ENCODE data around the gene KCNS1.
A peak's percentile ranks its signal among the peaks of the same experiment; 100 is the strongest.
"Not testable (repeated sequence)": the region's sequence is repeated elsewhere in the genome, so short reads cannot be mapped to it uniquely, and the experiment has no call there.

The KCNS1 gene

GRCh38 chr20:45100563-45101245 lies at the start of gene KCNS1:
Gene KCNS1, minus strand, starts transcription at chr20:45101127. Its CDS starts 1,891 bp downstream, at chr20:45099236.
- ChIA-PET CTCF (no interaction called here), POLR2A (interaction anchor here (1.2 kb wide), 1 partner anchor 9 kb away, joined by 3 read pairs; no protein-coding TSS in a partner anchor)
- no peak for DNase-seq (ENCODE audit: extremely low spot score)
- TF ChIP-seq LEF1 (IDR thresholded peaks at IDR 0.05; ENCODE audit: borderline replicate concordance) (no peak), FOXK2 (IDR thresholded peaks at IDR 0.05) (no peak), BHLHE40 (IDR thresholded peaks at IDR 0.05; ENCODE audit: borderline replicate concordance) (no peak), HDGF (IDR thresholded peaks at IDR 0.05; ENCODE audit: borderline replicate concordance) (no peak), TARDBP (IDR thresholded peaks at IDR 0.05) (no peak), SP1 (IDR thresholded peaks at IDR 0.05) (no peak), PKNOX1 (IDR thresholded peaks at IDR 0.05) (no peak), ARNT (IDR thresholded peaks at IDR 0.05) (no peak), CTBP1 (IDR thresholded peaks at IDR 0.05; ENCODE audit: borderline replicate concordance) (no peak), ZNF384 (IDR thresholded peaks at IDR 0.05) (no peak), SUZ12 (IDR thresholded peaks at IDR 0.05) (no peak), L3MBTL2 (conservative IDR thresholded peaks at IDR 0.05) (no peak), FOXA1 (IDR thresholded peaks at IDR 0.05) (no peak), NFRKB (IDR thresholded peaks at IDR 0.05) (no peak)

GRCh38 chr20:45149062-45149461 lies 48.1 kb upstream of the KCNS1 start:
- CTCF ChIA-PET, result no interaction called here
- POLR2A ChIA-PET, result no interaction called here
- no peak for DNase-seq (ENCODE audit: extremely low spot score)
- TF ChIP-seq FOXM1 (IDR thresholded peaks at IDR 0.05; ENCODE audit: borderline replicate concordance), result no peak
- no peak for TF ChIP-seq L3MBTL2 (conservative IDR thresholded peaks at IDR 0.05)
- no peak for TF ChIP-seq PKNOX1 (IDR thresholded peaks at IDR 0.05)
- TF ChIP-seq HDGF (IDR thresholded peaks at IDR 0.05; ENCODE audit: borderline replicate concordance), result no peak
- no peak for TF ChIP-seq ELF4 (IDR thresholded peaks at IDR 0.05)
- TF ChIP-seq BHLHE40 (IDR thresholded peaks at IDR 0.05; ENCODE audit: borderline replicate concordance), result no peak
- no peak for TF ChIP-seq NFRKB (IDR thresholded peaks at IDR 0.05)

- no peak for DNase-seq (ENCODE audit: extremely low spot score)
- TF ChIP-seq HDGF (IDR thresholded peaks at IDR 0.05; ENCODE audit: borderline replicate concordance) (no peak), ZNF384 (IDR thresholded peaks at IDR 0.05) (no peak), BHLHE40 (IDR thresholded peaks at IDR 0.05; ENCODE audit: borderline replicate concordance) (no peak), ELF4 (IDR thresholded peaks at IDR 0.05) (no peak), FOXA1 (IDR thresholded peaks at IDR 0.05) (no peak), CTBP1 (IDR thresholded peaks at IDR 0.05; ENCODE audit: borderline replicate concordance) (no peak), FOXM1 (IDR thresholded peaks at IDR 0.05; ENCODE audit: borderline replicate concordance) (no peak), L3MBTL2 (conservative IDR thresholded peaks at IDR 0.05) (no peak), SP1 (IDR thresholded peaks at IDR 0.05) (no peak), NFRKB (IDR thresholded peaks at IDR 0.05) (no peak), FOXK2 (IDR thresholded peaks at IDR 0.05) (no peak)
- CTCF ChIA-PET, result no interaction called here
- POLR2A ChIA-PET, result no interaction called here
Measured at GRCh38 chr20:45140836-45141235, 39.9 kb upstream of the KCNS1 start.

GRCh38 chr20:45139733-45140375 lies 38.9 kb upstream of the KCNS1 start:
- CTCF ChIA-PET, result interaction anchor here (0.6 to 1.7 kb wide), 5 partner anchors 23 to 154 kb away, joined by 3 to 9 read pairs (median 4); partner anchors contain the start of gene WFDC5
- POLR2A ChIA-PET; DNase-seq (ENCODE audit: extremely low spot score): not testable (repeated sequence)

- TF ChIP-seq ARNT (IDR thresholded peaks at IDR 0.05) (no peak), ZNF384 (IDR thresholded peaks at IDR 0.05) (no peak), SUZ12 (IDR thresholded peaks at IDR 0.05) (no peak), TARDBP (IDR thresholded peaks at IDR 0.05) (no peak), FOXM1 (IDR thresholded peaks at IDR 0.05; ENCODE audit: borderline replicate concordance) (no peak), ELF4 (IDR thresholded peaks at IDR 0.05) (no peak), L3MBTL2 (conservative IDR thresholded peaks at IDR 0.05) (no peak), SP1 (IDR thresholded peaks at IDR 0.05) (no peak), LEF1 (IDR thresholded peaks at IDR 0.05; ENCODE audit: borderline replicate concordance) (no peak)
- peak; percentile 69 for DNase-seq (ENCODE audit: extremely low spot score)
- CTCF ChIA-PET, result interaction anchor here (0.7 to 1.7 kb wide), 10 partner anchors 8 to 155 kb away, joined by 3 to 9 read pairs (median 4); partner anchors contain the start of gene WFDC5
- POLR2A ChIA-PET, result no interaction called here
Measured at GRCh38 chr20:45138561-45139300, 37.8 kb upstream of the KCNS1 start.

GRCh38 chr20:45136911-45137310 lies 36.0 kb upstream of the KCNS1 start:
- CTCF ChIA-PET, result no interaction called here
- POLR2A ChIA-PET, result no interaction called here
- no peak for DNase-seq (ENCODE audit: extremely low spot score)
- TF ChIP-seq HDGF (IDR thresholded peaks at IDR 0.05; ENCODE audit: borderline replicate concordance) (no peak), NFRKB (IDR thresholded peaks at IDR 0.05) (no peak), FOXM1 (IDR thresholded peaks at IDR 0.05; ENCODE audit: borderline replicate concordance) (no peak), SUZ12 (IDR thresholded peaks at IDR 0.05) (no peak), FOXA1 (IDR thresholded peaks at IDR 0.05) (no peak), ELF4 (IDR thresholded peaks at IDR 0.05) (no peak), CTBP1 (IDR thresholded peaks at IDR 0.05; ENCODE audit: borderline replicate concordance) (no peak), TARDBP (IDR thresholded peaks at IDR 0.05) (no peak), LEF1 (IDR thresholded peaks at IDR 0.05; ENCODE audit: borderline replicate concordance) (no peak), BHLHE40 (IDR thresholded peaks at IDR 0.05; ENCODE audit: borderline replicate concordance) (no peak), FOXK2 (IDR thresholded peaks at IDR 0.05) (no peak), PKNOX1 (IDR thresholded peaks at IDR 0.05) (no peak), L3MBTL2 (conservative IDR thresholded peaks at IDR 0.05) (no peak), ZNF384 (IDR thresholded peaks at IDR 0.05) (no peak), SP1 (IDR thresholded peaks at IDR 0.05) (no peak), ARNT (IDR thresholded peaks at IDR 0.05) (no peak)

All from HEK293T (cell line).